ENCODE measurements around the gene AOPEP. TPM values are rescaled to one million over a fixed set of nuclear protein-coding genes. Genes with fewer than 3 reads are reported as not detected.
A peak's percentile ranks its signal among the peaks of the same experiment; 100 is the strongest.

The AOPEP gene
- polyA plus RNA-seq, 5 donors = 29.3 to 40.6 (median 37.4) TPM

GRCh38 chr9:94788570-94789105 is 62.1 kb downstream of the AOPEP start:
- DNase-seq = no peak

GRCh38 chr9:94791435-94791834 is 64.9 kb downstream of the AOPEP start:
- no peak for DNase-seq

- DNase-seq = no peak
These were observed 66.0 kb downstream of the AOPEP start for GRCh38 chr9:94792511-94792910.

GRCh38 chr9:94794476-94795167 is 68.1 kb downstream of the AOPEP start:
- no peak for DNase-seq

- no peak for DNase-seq
These were observed 70.2 kb downstream of the AOPEP start for GRCh38 chr9:94796687-94797086.

- no peak for DNase-seq
These were observed 71.7 kb downstream of the AOPEP start for GRCh38 chr9:94798201-94798600.

GRCh38 chr9:94798708-94799107 is 72.2 kb downstream of the AOPEP start:
- DNase-seq = no peak

- no peak for DNase-seq
These were observed 73.2 kb downstream of the AOPEP start for GRCh38 chr9:94799578-94800264.

- no peak for DNase-seq
These were observed 74.1 kb downstream of the AOPEP start for GRCh38 chr9:94800424-94801117.

- no peak for DNase-seq
These were observed 74.7 kb downstream of the AOPEP start for GRCh38 chr9:94801234-94801633.

GRCh38 chr9:94801681-94802080 is 75.2 kb downstream of the AOPEP start:
- DNase-seq = no peak

GRCh38 chr9:94802251-94802650 is 75.8 kb downstream of the AOPEP start:
- DNase-seq = no peak

GRCh38 chr9:94802793-94803192 is 76.3 kb downstream of the AOPEP start:
- DNase-seq = no peak

- DNase-seq = no peak
These were observed 77.8 kb downstream of the AOPEP start for GRCh38 chr9:94804316-94804715.

- DNase-seq = no peak
These were observed 78.6 kb downstream of the AOPEP start for GRCh38 chr9:94805051-94805489.

GRCh38 chr9:94805585-94805984 is 79.1 kb downstream of the AOPEP start:
- DNase-seq = peak; percentile 72 to 76

- no peak for DNase-seq
These were observed 79.9 kb downstream of the AOPEP start for GRCh38 chr9:94806307-94806893.

GRCh38 chr9:94807556-94807955 is 81.1 kb downstream of the AOPEP start:
- no peak for DNase-seq

- DNase-seq = no peak
These were observed 82.6 kb downstream of the AOPEP start for GRCh38 chr9:94808926-94809700.

GRCh38 chr9:94809778-94810177 is 83.3 kb downstream of the AOPEP start:
- DNase-seq = no peak

- no peak for DNase-seq
These were observed 84.6 kb downstream of the AOPEP start for GRCh38 chr9:94811074-94811473.
